Endothelial cell of umbilical vein (primary cell): ENCODE results near the gene RDX.

ENCODE experiments used
- EZH2 ChIP-seq: IDR thresholded peaks from 2 replicates; pipeline ENCODE4 v1.6.1; 2012; ENCODE audit warnings: borderline replicate concordance, low read depth, mild to moderate bottlenecking, moderate library complexity, low read length, inconsistent platforms; ENCODE audit not compliant: severe bottlenecking
- FOS ChIP-seq: IDR thresholded peaks from 2 replicates; pipeline ENCODE4 v1.6.1; 2011; ENCODE audit warnings: mild to moderate bottlenecking, low read length, moderate library complexity, borderline replicate concordance; ENCODE audit not compliant: insufficient read depth
- GATA2 ChIP-seq: IDR thresholded peaks from 2 replicates; pipeline ENCODE4 v1.7.0; 2011; ENCODE audit warnings: low read depth, mild to moderate bottlenecking, moderate library complexity, mixed read lengths, low read length; ENCODE audit not compliant: insufficient read length, insufficient read depth
- JUN ChIP-seq: IDR thresholded peaks from 2 replicates; pipeline ENCODE4 v1.6.1; 2011; ENCODE audit warnings: borderline replicate concordance, low read depth; ENCODE audit not compliant: insufficient read length, insufficient read depth
- MYC ChIP-seq: IDR thresholded peaks from one replicate; pipeline ENCODE4 v1.6.1; 2011; ENCODE audit warnings: mild to moderate bottlenecking, low read depth, low read length
- POLR2A ChIP-seq: IDR thresholded peaks from 2 replicates; pipeline ENCODE4 v1.6.1; 2012; ENCODE audit warnings: low read depth, mild to moderate bottlenecking, control low read depth, low read length
- POLR2AphosphoS5 ChIP-seq: IDR thresholded peaks from 2 replicates; pipeline ENCODE4 v1.6.1; 2012; ENCODE audit warnings: low read depth, mild to moderate bottlenecking, control low read depth, low read length, moderate library complexity; ENCODE audit not compliant: insufficient read depth
- TF ChIP-seq, protein P1 (sequence below), 2 donors: IDR thresholded peaks; 1 replicate in 1 of 2; 2 replicates in 1 of 2; pipeline ENCODE4 v1.5.1; 2011; ENCODE audit warnings: low read length in 2 of 2, mild to moderate bottlenecking in 2 of 2, moderate library complexity in 2 of 2, control low read depth in 1 of 2, inconsistent platforms in 1 of 2, low read depth in 1 of 2; ENCODE audit not compliant: insufficient read depth in 1 of 2; ENCODE audit errors: extremely low read depth in 1 of 2
- TF ChIP-seq, protein P2 (sequence below): IDR thresholded peaks from 2 replicates; pipeline ENCODE4 v1.6.1; 2011; ENCODE audit not compliant: insufficient read depth, insufficient read length

DNA sequence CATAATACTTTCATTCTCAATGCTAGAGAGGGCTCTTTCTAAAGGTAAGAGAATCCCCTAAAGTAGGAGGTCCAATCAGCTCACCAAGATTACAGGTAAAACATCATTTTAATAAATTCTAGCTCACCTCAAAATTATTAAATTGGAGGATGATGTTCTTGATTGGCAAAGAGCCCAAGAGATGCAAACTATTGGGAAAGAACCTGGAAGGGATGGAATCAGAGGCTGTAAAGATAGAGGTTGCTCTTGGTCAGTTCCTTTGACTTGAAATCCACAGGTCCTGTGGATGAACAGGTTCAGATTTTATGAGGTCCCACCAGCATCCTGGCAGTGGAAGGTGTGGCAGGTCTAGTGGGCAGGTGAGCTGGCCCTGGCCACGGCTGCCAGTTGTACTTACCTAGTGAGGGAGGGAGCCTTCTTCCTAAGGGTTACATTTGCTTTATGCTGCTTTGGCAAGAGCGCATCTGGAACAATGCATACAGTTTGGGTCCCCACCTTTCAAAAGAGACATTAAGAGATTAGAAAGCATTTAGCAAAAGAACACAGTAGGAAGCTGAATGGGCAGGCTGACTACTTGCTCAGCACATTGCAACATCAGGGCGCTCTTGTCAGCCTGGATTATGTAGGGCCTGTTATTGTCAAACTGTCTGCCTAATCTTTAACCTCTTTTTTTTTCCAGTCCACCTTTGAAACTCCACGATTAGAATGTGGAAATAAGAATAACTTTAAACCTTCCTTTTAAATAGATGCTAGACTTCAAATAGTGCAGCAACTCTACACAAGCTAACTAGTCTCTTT lies 97.0 kb downstream of the RDX start:
- TF ChIP-seq EZH2 (no peak), FOS (no peak), POLR2A (no peak), GATA2 (no peak), MYC (no peak), POLR2AphosphoS5 (no peak), JUN (no peak)
- TF ChIP-seq, protein P1, sequence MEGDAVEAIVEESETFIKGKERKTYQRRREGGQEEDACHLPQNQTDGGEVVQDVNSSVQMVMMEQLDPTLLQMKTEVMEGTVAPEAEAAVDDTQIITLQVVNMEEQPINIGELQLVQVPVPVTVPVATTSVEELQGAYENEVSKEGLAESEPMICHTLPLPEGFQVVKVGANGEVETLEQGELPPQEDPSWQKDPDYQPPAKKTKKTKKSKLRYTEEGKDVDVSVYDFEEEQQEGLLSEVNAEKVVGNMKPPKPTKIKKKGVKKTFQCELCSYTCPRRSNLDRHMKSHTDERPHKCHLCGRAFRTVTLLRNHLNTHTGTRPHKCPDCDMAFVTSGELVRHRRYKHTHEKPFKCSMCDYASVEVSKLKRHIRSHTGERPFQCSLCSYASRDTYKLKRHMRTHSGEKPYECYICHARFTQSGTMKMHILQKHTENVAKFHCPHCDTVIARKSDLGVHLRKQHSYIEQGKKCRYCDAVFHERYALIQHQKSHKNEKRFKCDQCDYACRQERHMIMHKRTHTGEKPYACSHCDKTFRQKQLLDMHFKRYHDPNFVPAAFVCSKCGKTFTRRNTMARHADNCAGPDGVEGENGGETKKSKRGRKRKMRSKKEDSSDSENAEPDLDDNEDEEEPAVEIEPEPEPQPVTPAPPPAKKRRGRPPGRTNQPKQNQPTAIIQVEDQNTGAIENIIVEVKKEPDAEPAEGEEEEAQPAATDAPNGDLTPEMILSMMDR (IDR thresholded peaks at IDR 0.05; ENCODE audit: extremely low read depth in 1 of 2, insufficient read depth in 1 of 2, low read depth in 1 of 2, low read length in 2 of 2), result no peak
- TF ChIP-seq, protein P2, sequence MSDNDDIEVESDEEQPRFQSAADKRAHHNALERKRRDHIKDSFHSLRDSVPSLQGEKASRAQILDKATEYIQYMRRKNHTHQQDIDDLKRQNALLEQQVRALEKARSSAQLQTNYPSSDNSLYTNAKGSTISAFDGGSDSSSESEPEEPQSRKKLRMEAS, result no peak
